NCI-H446 (cell line): ENCODE measurements around the gene TGFBR1.

Source experiments
- DNase-seq, 2 experiments: peaks; one replicate each; lab custom pipeline; 2025; lab: John Stamatoyannopoulos, UW

Gene TGFBR1

GRCh38 chr9:99106044-99106375 is 1.1 kb downstream of the TGFBR1 start:
- DNase-seq: no peak

- no peak for DNase-seq
Measured at GRCh38 chr9:99107421-99107820, 2.5 kb downstream of the TGFBR1 start.

GRCh38 chr9:99108131-99108530 is 3.2 kb downstream of the TGFBR1 start:
- DNase-seq: no peak

- DNase-seq: no peak
Measured at GRCh38 chr9:99109522-99109921, 4.6 kb downstream of the TGFBR1 start.

- DNase-seq: no peak
Measured at GRCh38 chr9:99112750-99113413, 8.0 kb downstream of the TGFBR1 start.

GRCh38 chr9:99113414-99114048 is 8.6 kb downstream of the TGFBR1 start:
- no peak for DNase-seq

GRCh38 chr9:99114049-99114440 is 9.1 kb downstream of the TGFBR1 start:
- DNase-seq: no peak

- no peak for DNase-seq
Measured at GRCh38 chr9:99114846-99115500, 10.1 kb downstream of the TGFBR1 start.

- DNase-seq: peak in 1 of 2 experiments; percentile 25
Measured at GRCh38 chr9:99116003-99116411, 11.1 kb downstream of the TGFBR1 start.

GRCh38 chr9:99118782-99119466 is 14.0 kb downstream of the TGFBR1 start:
- DNase-seq: no peak

GRCh38 chr9:99119976-99120655 is 15.2 kb downstream of the TGFBR1 start:
- no peak for DNase-seq

GRCh38 chr9:99121604-99122003 is 16.7 kb downstream of the TGFBR1 start:
- DNase-seq: no peak

GRCh38 chr9:99124534-99125255 is 19.8 kb downstream of the TGFBR1 start:
- DNase-seq: no peak

GRCh38 chr9:99125446-99125845 is 20.5 kb downstream of the TGFBR1 start:
- DNase-seq: no peak

- DNase-seq: no peak
Measured at GRCh38 chr9:99126312-99126711, 21.4 kb downstream of the TGFBR1 start.

GRCh38 chr9:99127356-99128132 is 22.6 kb downstream of the TGFBR1 start:
- no peak for DNase-seq

GRCh38 chr9:99128133-99128406 is 23.2 kb downstream of the TGFBR1 start:
- no peak for DNase-seq

- DNase-seq: no peak
Measured at GRCh38 chr9:99129091-99129490, 24.2 kb downstream of the TGFBR1 start.

GRCh38 chr9:99130069-99130468 is 25.2 kb downstream of the TGFBR1 start:
- no peak for DNase-seq

GRCh38 chr9:99133145-99133544 is 28.2 kb downstream of the TGFBR1 start:
- no peak for DNase-seq

- DNase-seq: peak; percentile 39 to 50
Measured at GRCh38 chr9:99134893-99135341, 30.0 kb downstream of the TGFBR1 start.
